ENCODE data around the gene CAMK2D.

DNA sequence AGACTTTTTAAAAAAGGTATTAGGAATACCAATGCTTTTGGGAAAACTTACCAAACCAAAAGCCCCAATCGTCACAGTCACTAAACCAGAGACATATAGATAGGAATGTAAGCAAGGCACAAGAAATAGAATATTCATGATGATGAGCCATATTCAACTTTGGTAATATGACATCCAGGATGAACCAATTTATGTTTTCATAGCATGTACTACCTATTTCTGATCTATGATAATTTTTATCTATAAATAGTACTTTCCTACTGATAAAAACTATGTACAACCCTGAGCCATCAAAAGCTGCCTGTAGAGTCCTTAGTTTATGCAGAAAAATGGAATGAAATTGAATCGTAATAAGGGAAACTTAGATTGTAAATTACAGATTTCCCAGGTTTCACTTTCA is 18.9 kb downstream of the CAMK2D start:
- TF ChIP-seq POLR2AphosphoS5 (IDR thresholded peaks at IDR 0.05; ENCODE audit: borderline replicate concordance, low read depth, low read length) (no peak), EZH2 (IDR thresholded peaks at IDR 0.05) (no peak), FOXP2 (optimal IDR thresholded peaks at IDR 0.05; ENCODE audit: control extremely low read depth, extremely low read length, insufficient read depth) (no peak)
